HG03103 (cell line): ENCODE data around the gene BRAF.
A peak's percentile ranks its signal among the peaks of the same experiment; 100 is the strongest.
"Not testable (repeated sequence)": the region's sequence is repeated elsewhere in the genome, so short reads cannot be mapped to it uniquely, and the experiment has no call there.

Experiments used
- ATAC-seq: cut with Tn5 transposase; IDR thresholded peaks from one replicate; pipeline ENCODE4 v1.9.1; 2021; ENCODE audit warnings: low read depth; ENCODE audit not compliant: unreplicated experiment

The BRAF gene

GRCh38 chr7:140686921-140687320, 237.8 kb downstream of the BRAF start:
- no peak for ATAC-seq

- no peak for ATAC-seq
Measured at GRCh38 chr7:140685407-140686087, 239.2 kb downstream of the BRAF start.

GRCh38 chr7:140684066-140684950, 240.4 kb downstream of the BRAF start:
- ATAC-seq: no peak

GRCh38 chr7:140683657-140684056, 241.1 kb downstream of the BRAF start:
- no peak for ATAC-seq

GRCh38 chr7:140681766-140682165, 243.0 kb downstream of the BRAF start:
- ATAC-seq: no peak

- ATAC-seq: no peak
Measured at GRCh38 chr7:140680886-140681285, 243.8 kb downstream of the BRAF start.

- ATAC-seq: no peak
Measured at GRCh38 chr7:140679186-140679585, 245.5 kb downstream of the BRAF start.

GRCh38 chr7:140678816-140679130, 246.0 kb downstream of the BRAF start:
- no peak for ATAC-seq

GRCh38 chr7:140678081-140678815, 246.5 kb downstream of the BRAF start:
- no peak for ATAC-seq

- ATAC-seq: no peak
Measured at GRCh38 chr7:140677496-140677895, 247.2 kb downstream of the BRAF start.

- not testable (repeated sequence) for ATAC-seq
Measured at GRCh38 chr7:140676956-140677355, 247.8 kb downstream of the BRAF start.

- peak; percentile 42 for ATAC-seq
Measured at GRCh38 chr7:140676306-140676705, 248.4 kb downstream of the BRAF start.

- no peak for ATAC-seq
Measured at GRCh38 chr7:140675726-140676125, 249.0 kb downstream of the BRAF start.

- no peak for ATAC-seq
Measured at GRCh38 chr7:140674899-140675701, 249.6 kb downstream of the BRAF start.

- ATAC-seq: no peak
Measured at GRCh38 chr7:140674356-140674800, 250.4 kb downstream of the BRAF start.

- no peak for ATAC-seq
Measured at GRCh38 chr7:140673774-140674155, 251.0 kb downstream of the BRAF start.

GRCh38 chr7:140673063-140673773, 251.5 kb downstream of the BRAF start:
- peak; percentile 33 for ATAC-seq

- peak; percentile 46 for ATAC-seq
Measured at GRCh38 chr7:140672382-140673062, 252.2 kb downstream of the BRAF start, which contains the start of gene ADCK2. Gene ADCK2 (plus strand): TSS chr7:140672945. CDS start chr7:140673331, 386 bp downstream.

GRCh38 chr7:140671966-140672365, 252.8 kb downstream of the BRAF start:
- ATAC-seq: no peak
